Measurements from ENCODE around the gene WDR86. TPM values are rescaled to one million over a fixed set of nuclear protein-coding genes. Genes with fewer than 3 reads are reported as not detected.

Gene WDR86
- polyA plus RNA-seq, 1 donor from 2014 or later: 46.2 TPM

- Histone ChIP-seq H3K36me3 (ENCODE audit: insufficient read depth, low read length) (no peaks in the 10 kb centered on the region), H3K4me3 (ENCODE audit: low read length) (no peak overlapping the region), H3K9ac (ENCODE audit: low read length) (no peak overlapping the region), H4K20me1 (ENCODE audit: insufficient read depth) (no peaks in the 10 kb centered on the region), H2AFZ (ENCODE audit: low read depth, low read length) (no peak overlapping the region), H3F3A (ENCODE audit: insufficient read depth, low read length, poor library complexity, severe bottlenecking) (no peaks in the 10 kb centered on the region), H3K9me2 (ENCODE audit: insufficient read depth, low read length) (no peaks in the 10 kb centered on the region), H3K79me2 (replicated peaks; ENCODE audit: insufficient read depth, low read length) (no peaks in the 10 kb centered on the region), H3K9me3 (ENCODE audit: low read length) (peaks cover 5% of the 10 kb centered on the region), H3K27me3 (ENCODE audit: insufficient read depth, low read depth, low read length) (no peaks in the 10 kb centered on the region), H3K4me2 (ENCODE audit: low read length) (no peak overlapping the region), H3K27ac (ENCODE audit: low read length) (no peak overlapping the region)
- TF ChIP-seq EZH2 (IDR thresholded peaks at IDR 0.05; ENCODE audit: borderline replicate concordance, insufficient read depth, low read length, poor library complexity, severe bottlenecking) (no peak), MXI1 (conservative IDR thresholded peaks at IDR 0.05; ENCODE audit: poor library complexity, severe bottlenecking) (no peak)
Measured at GRCh38 chr7:151426441-151426903, 16.6 kb upstream of the WDR86 start.

GRCh38 chr7:151425670-151426440, 16.0 kb upstream of the WDR86 start:
- Histone ChIP-seq H3F3A (ENCODE audit: insufficient read depth, low read length, poor library complexity, severe bottlenecking) (no peaks in the 10 kb centered on the region), H3K27ac (ENCODE audit: low read length) (no peak overlapping the region)
- no peak for TF ChIP-seq REST (IDR thresholded peaks at IDR 0.05; ENCODE audit: borderline replicate concordance)
- no peak for TF ChIP-seq SMC3 (conservative IDR thresholded peaks at IDR 0.05; ENCODE audit: poor library complexity)
- no peak for TF ChIP-seq RAD21 (conservative IDR thresholded peaks at IDR 0.05)
- no peak for TF ChIP-seq TAF1 (IDR thresholded peaks at IDR 0.05; ENCODE audit: low read depth)
- TF ChIP-seq EP300 (conservative IDR thresholded peaks at IDR 0.05; ENCODE audit: poor library complexity, severe bottlenecking): no peak
- TF ChIP-seq EZH2 (IDR thresholded peaks at IDR 0.05; ENCODE audit: borderline replicate concordance, insufficient read depth, low read length, poor library complexity, severe bottlenecking): no peak
- no peak for TF ChIP-seq MXI1 (conservative IDR thresholded peaks at IDR 0.05; ENCODE audit: poor library complexity, severe bottlenecking)
- no peak for TF ChIP-seq CTCF (IDR thresholded peaks at IDR 0.05; ENCODE audit: poor library complexity, severe bottlenecking)
- TF ChIP-seq POLR2AphosphoS5 (IDR thresholded peaks at IDR 0.05): no peak

More at GRCh38 chr7:151425670-151426440, 16.0 kb upstream of the WDR86 start:
- H3K9ac ChIP-seq (ENCODE audit: low read length): no peak overlapping the region
- H2AFZ ChIP-seq (ENCODE audit: low read depth, low read length): no peak overlapping the region
- H3K4me2 ChIP-seq (ENCODE audit: low read length): no peak overlapping the region
- no peaks in the 10 kb centered on the region for H3K79me2 ChIP-seq (replicated peaks; ENCODE audit: insufficient read depth, low read length)
- H4K20me1 ChIP-seq (ENCODE audit: insufficient read depth): no peaks in the 10 kb centered on the region
- no peaks in the 10 kb centered on the region for H3K36me3 ChIP-seq (ENCODE audit: insufficient read depth, low read length)
- no peaks in the 10 kb centered on the region for H3K27me3 ChIP-seq (ENCODE audit: insufficient read depth, low read depth, low read length)
- no peaks in the 10 kb centered on the region for H3K9me2 ChIP-seq (ENCODE audit: insufficient read depth, low read length)
- H3K4me3 ChIP-seq (ENCODE audit: low read length): no peak overlapping the region
- H3K9me3 ChIP-seq (ENCODE audit: low read length): peaks cover 5% of the 10 kb centered on the region

Measured in neural cell (in vitro differentiated cells).